ENCODE data around the gene DNAJA4. TPM values are rescaled to one million over a fixed set of nuclear protein-coding genes. Genes with fewer than 3 reads are reported as not detected.

DNAJA4 gene
- total and polyA plus RNA-seq, 2 of the 8 experiments (the other 6 are each of a cell fraction or from before 2014, with no cell fraction given): 3.6 to 6.2 TPM

DNA sequence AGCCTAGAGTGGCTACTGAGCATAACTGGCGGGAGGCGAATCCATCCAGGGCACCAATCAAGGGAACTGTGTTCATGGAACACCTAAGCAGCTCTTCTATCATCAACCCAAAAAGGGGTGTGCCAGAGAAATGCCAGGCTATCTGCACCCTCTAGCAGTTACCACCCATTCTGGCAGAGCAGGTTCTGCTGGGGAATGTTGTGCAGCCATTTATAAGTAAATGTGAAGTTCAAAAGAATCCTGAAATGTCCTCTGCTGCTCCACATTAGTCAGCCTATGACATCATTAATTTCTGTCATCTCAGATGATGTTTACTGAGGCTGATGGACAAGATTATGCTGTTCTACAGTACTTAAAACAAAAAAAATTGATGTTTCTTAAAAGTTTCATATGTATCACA, 27.3 kb downstream of the DNAJA4 start:
- no peaks in the 10 kb centered on the region for H3K79me2 ChIP-seq (ENCODE audit: control insufficient read depth in 1 of 2, insufficient read depth in 2 of 2, low read length in 2 of 2)
- H3K4me2 ChIP-seq (ENCODE audit: insufficient read depth in 1 of 2, low read depth in 2 of 2, low read length in 2 of 2): no peak overlapping the region
- H2AFZ ChIP-seq (ENCODE audit: low read length): no peak overlapping the region
- ChIA-PET CTCF (ENCODE audit: partially characterized antibody) (interaction anchor here (0.7 to 2.2 kb wide), 4 partner anchors 11 to 117 kb away, joined by 3 to 9 read pairs (median 4); no protein-coding TSS in a partner anchor), POLR2A (ENCODE audit: partially characterized antibody) (interaction anchor here (0.7 to 1.0 kb wide), 2 partner anchors 8 to 11 kb away, joined by 3 to 4 read pairs; partner anchors contain the start of gene SKIC8)
- no peak overlapping the region for H4K91ac ChIP-seq (replicated peaks; ENCODE audit: insufficient read length, low read length)
- FAIRE-seq: no peak
- H2AK5ac ChIP-seq (ENCODE audit: low read depth, low read length): no peak overlapping the region
- no peaks in the 10 kb centered on the region for H3K23me2 ChIP-seq (ENCODE audit: low read depth, low read length)
- no peak overlapping the region for H2BK120ac ChIP-seq (replicated peaks; ENCODE audit: low read depth, low read length)
- H3K4me3 ChIP-seq (ENCODE audit: extremely low read depth in 1 of 4, insufficient read depth in 2 of 4, low read depth in 3 of 4, low read length in 4 of 4): no peak overlapping the region
- H2BK20ac ChIP-seq (ENCODE audit: low read length): no peak overlapping the region
- H3K14ac ChIP-seq (ENCODE audit: insufficient read length): no peak overlapping the region
- H3K79me1 ChIP-seq (ENCODE audit: low read depth, low read length): no peaks in the 10 kb centered on the region
- no peak overlapping the region for H3K18ac ChIP-seq (ENCODE audit: extremely low read depth, low read length)
- H4K5ac ChIP-seq (ENCODE audit: insufficient read length, low read depth, low read length): no peak overlapping the region
- no peaks in the 10 kb centered on the region for H3K4me1 ChIP-seq (replicated peaks in 1 of 4; ENCODE audit: control insufficient read depth in 3 of 4, insufficient read depth in 4 of 4, low read length in 3 of 4)
- no peak overlapping the region for H3K56ac ChIP-seq (replicated peaks; ENCODE audit: insufficient read length, low read depth, low read length)
- H2BK15ac ChIP-seq (ENCODE audit: low read length): no peak overlapping the region
- peaks cover 0 to 2% of the 10 kb centered on the region in 2 experiments for H4K20me1 ChIP-seq (replicated peaks in 1 of 2; ENCODE audit: control insufficient read depth in 1 of 2, insufficient read depth in 2 of 2, low read length in 2 of 2)
- no peak overlapping the region for H3K9ac ChIP-seq (replicated peaks in 1 of 4; ENCODE audit: extremely low read depth in 1 of 4, low read depth in 3 of 4, low read length in 3 of 4)
- no peak overlapping the region for H2BK5ac ChIP-seq (ENCODE audit: low read depth, low read length)
- WGBS, 2 experiments (ENCODE audit: extremely low coverage in 1 of 2, insufficient coverage in 1 of 2, insufficient read length in 1 of 2, insufficient replicate concordance in 2 of 2, low coverage in 1 of 2, low lambda C conversion rate in 2 of 2, missing lambda C conversion rate in 1 of 2): 100% methylated on average over 2 of the region's 2 CpGs; no CpG with 5 or more reads in 1 of the 2 experiments
- no peak overlapping the region for H2BK12ac ChIP-seq (ENCODE audit: low read depth, low read length)
- no peaks in the 10 kb centered on the region for H3K9me3 ChIP-seq (ENCODE audit: insufficient read depth in 2 of 2, low read depth in 1 of 2, low read length in 1 of 2)
- H4K8ac ChIP-seq (ENCODE audit: extremely low read depth, insufficient read depth, low read length): no peak overlapping the region
- DNase-seq (ENCODE audit: low read depth in 1 of 2, low spot score in 2 of 2): no peak
- no peak overlapping the region for H3K27ac ChIP-seq (ENCODE audit: low read depth, low read length)
- H3K27me3 ChIP-seq (replicated peaks in 1 of 4; ENCODE audit: control insufficient read depth in 3 of 4, extremely low read depth in 1 of 4, insufficient read depth in 3 of 4, low read length in 3 of 4): no peaks in the 10 kb centered on the region
- H3K23ac ChIP-seq (ENCODE audit: insufficient read length): no peak overlapping the region
- peaks cover 0 to 9% (median 4%) of the 10 kb centered on the region in 4 experiments; a peak in 5 of 8 replicates for H3K36me3 ChIP-seq (ENCODE audit: control insufficient read depth in 2 of 4, insufficient read depth in 4 of 4, low read length in 3 of 4)
- H3K4ac ChIP-seq (replicated peaks; ENCODE audit: insufficient read length, low read depth, low read length): no peak overlapping the region
- TF ChIP-seq GTF2F1 (IDR thresholded peaks at IDR 0.05; ENCODE audit: borderline replicate concordance, low read depth, low read length) (no peak), CHD2 (IDR thresholded peaks at IDR 0.05; ENCODE audit: low read length) (no peak), HDAC2 (IDR thresholded peaks at IDR 0.05; ENCODE audit: borderline replicate concordance in 1 of 2, low read depth in 2 of 2, low read length in 2 of 2) (no peak), POLR2A (IDR thresholded peaks at IDR 0.05; ENCODE audit: control extremely low read depth in 1 of 2, low read depth in 2 of 2, low read length in 2 of 2) (no peak), RNF2 (IDR thresholded peaks at IDR 0.05; ENCODE audit: borderline replicate concordance, low read depth, low read length, missing control alignments, poor library complexity, severe bottlenecking) (no peak), SP1 (IDR thresholded peaks at IDR 0.05; ENCODE audit: low read depth, low read length) (no peak), KDM1A (IDR thresholded peaks at IDR 0.05; ENCODE audit: borderline replicate concordance, low read length) (no peak), ASH2L (IDR thresholded peaks at IDR 0.05; ENCODE audit: low read length) (no peak)
- TF ChIP-seq, protein P1, sequence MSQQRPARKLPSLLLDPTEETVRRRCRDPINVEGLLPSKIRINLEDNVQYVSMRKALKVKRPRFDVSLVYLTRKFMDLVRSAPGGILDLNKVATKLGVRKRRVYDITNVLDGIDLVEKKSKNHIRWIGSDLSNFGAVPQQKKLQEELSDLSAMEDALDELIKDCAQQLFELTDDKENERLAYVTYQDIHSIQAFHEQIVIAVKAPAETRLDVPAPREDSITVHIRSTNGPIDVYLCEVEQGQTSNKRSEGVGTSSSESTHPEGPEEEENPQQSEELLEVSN (IDR thresholded peaks at IDR 0.05): no peak
